ENCODE measurements around the gene ZCCHC24.

Gene ZCCHC24

DNA sequence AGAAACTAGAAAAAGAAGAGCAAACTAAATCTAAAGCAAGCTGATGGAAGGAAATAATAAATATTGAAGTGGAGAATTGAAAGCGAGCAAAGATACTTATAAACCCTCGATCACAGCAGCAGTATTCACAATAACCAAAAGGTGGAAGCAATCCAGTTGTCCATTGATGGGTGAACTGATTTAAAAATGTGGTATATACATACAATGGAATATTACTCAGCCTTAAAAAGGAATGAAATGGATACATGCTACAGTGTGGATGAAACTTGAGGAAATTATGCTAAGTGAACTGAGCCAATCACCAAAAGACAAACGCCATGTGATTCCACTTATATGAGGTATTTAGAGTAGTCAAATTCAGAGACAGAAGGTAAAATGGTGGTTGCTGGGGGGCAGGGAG, 17.5 kb downstream of the ZCCHC24 start:
- Histone ChIP-seq H3F3A (ENCODE audit: control insufficient read depth, insufficient read depth) (no peaks in the 10 kb centered on the region), H3K4me3 (ENCODE audit: low read length) (no peak overlapping the region), H3K9me2 (replicated peaks; ENCODE audit: control insufficient read depth, low read length) (no peaks in the 10 kb centered on the region), H3K27ac (ENCODE audit: low read depth, low read length) (no peak overlapping the region), H3K79me2 (ENCODE audit: control insufficient read depth, low read length) (no peaks in the 10 kb centered on the region), H3K4me2 (ENCODE audit: low read length) (no peak overlapping the region), H3K27me3 (ENCODE audit: control insufficient read depth, low read length) (no peaks in the 10 kb centered on the region; the same call in 1 of the 2 replicates), H4K20me1 (ENCODE audit: control insufficient read depth, insufficient read depth, low read depth, low read length) (no peaks in the 10 kb centered on the region), H3K4me1 (ENCODE audit: control insufficient read depth, low read length) (no peaks in the 10 kb centered on the region), H3K36me3 (ENCODE audit: control insufficient read depth, low read length) (no peaks in the 10 kb centered on the region), H3K9me3 (ENCODE audit: control insufficient read depth, insufficient read depth, low read length) (no peaks in the 10 kb centered on the region)
- TF ChIP-seq EZH2phosphoT487 (IDR thresholded peaks at IDR 0.05; ENCODE audit: borderline replicate concordance, low read length), result no peak
- TF ChIP-seq, protein P1, sequence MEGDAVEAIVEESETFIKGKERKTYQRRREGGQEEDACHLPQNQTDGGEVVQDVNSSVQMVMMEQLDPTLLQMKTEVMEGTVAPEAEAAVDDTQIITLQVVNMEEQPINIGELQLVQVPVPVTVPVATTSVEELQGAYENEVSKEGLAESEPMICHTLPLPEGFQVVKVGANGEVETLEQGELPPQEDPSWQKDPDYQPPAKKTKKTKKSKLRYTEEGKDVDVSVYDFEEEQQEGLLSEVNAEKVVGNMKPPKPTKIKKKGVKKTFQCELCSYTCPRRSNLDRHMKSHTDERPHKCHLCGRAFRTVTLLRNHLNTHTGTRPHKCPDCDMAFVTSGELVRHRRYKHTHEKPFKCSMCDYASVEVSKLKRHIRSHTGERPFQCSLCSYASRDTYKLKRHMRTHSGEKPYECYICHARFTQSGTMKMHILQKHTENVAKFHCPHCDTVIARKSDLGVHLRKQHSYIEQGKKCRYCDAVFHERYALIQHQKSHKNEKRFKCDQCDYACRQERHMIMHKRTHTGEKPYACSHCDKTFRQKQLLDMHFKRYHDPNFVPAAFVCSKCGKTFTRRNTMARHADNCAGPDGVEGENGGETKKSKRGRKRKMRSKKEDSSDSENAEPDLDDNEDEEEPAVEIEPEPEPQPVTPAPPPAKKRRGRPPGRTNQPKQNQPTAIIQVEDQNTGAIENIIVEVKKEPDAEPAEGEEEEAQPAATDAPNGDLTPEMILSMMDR (IDR thresholded peaks at IDR 0.05; ENCODE audit: low read depth, low read length, poor library complexity, severe bottlenecking), result no peak

DNA sequence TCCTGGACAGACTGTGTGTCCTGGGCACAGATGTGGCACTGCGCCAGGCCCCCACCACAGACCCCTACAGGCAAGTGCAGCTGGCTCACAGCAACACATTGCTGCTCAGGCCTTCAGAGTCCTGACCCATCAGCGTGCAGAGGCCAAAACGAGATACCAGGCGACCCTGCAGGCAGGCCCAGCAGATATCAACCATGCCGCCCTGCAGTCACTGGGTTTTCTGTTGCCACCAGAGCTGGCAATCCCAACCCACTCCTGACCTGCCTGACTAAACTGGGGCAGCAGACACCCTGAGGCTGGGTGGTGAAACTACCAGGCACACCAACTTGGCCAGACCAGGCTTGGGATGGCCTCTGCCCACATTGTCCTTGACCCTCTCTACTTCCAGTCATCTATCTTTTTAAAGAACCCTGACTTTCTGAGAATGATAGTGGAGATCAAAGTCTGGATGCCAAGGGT, 20.3 kb downstream of the ZCCHC24 start:
- H3F3A ChIP-seq (ENCODE audit: control insufficient read depth, insufficient read depth), result no peaks in the 10 kb centered on the region
- H3K36me3 ChIP-seq (ENCODE audit: control insufficient read depth, low read length), result no peaks in the 10 kb centered on the region
- H3K4me1 ChIP-seq (ENCODE audit: control insufficient read depth, low read length), result no peaks in the 10 kb centered on the region
- no peaks in the 10 kb centered on the region for H4K20me1 ChIP-seq (ENCODE audit: control insufficient read depth, insufficient read depth, low read depth, low read length)
- H3K4me3 ChIP-seq (ENCODE audit: low read length), result no peak overlapping the region
- no peaks in the 10 kb centered on the region for H3K9me3 ChIP-seq (ENCODE audit: control insufficient read depth, insufficient read depth, low read length)
- no peak overlapping the region for H3K4me2 ChIP-seq (ENCODE audit: low read length)
- H3K27ac ChIP-seq (ENCODE audit: low read depth, low read length), result no peak overlapping the region
- H3K27me3 ChIP-seq (ENCODE audit: control insufficient read depth, low read length), result no peaks in the 10 kb centered on the region; the same call in 1 of the 2 replicates
- TF ChIP-seq, protein P1 (IDR thresholded peaks at IDR 0.05; ENCODE audit: low read depth, low read length, poor library complexity, severe bottlenecking), result no peak
- no peak for TF ChIP-seq EZH2phosphoT487 (IDR thresholded peaks at IDR 0.05; ENCODE audit: borderline replicate concordance, low read length)
- no peaks in the 10 kb centered on the region for H3K79me2 ChIP-seq (ENCODE audit: control insufficient read depth, low read length)
- H3K9me2 ChIP-seq (replicated peaks; ENCODE audit: control insufficient read depth, low read length), result no peaks in the 10 kb centered on the region

DNA sequence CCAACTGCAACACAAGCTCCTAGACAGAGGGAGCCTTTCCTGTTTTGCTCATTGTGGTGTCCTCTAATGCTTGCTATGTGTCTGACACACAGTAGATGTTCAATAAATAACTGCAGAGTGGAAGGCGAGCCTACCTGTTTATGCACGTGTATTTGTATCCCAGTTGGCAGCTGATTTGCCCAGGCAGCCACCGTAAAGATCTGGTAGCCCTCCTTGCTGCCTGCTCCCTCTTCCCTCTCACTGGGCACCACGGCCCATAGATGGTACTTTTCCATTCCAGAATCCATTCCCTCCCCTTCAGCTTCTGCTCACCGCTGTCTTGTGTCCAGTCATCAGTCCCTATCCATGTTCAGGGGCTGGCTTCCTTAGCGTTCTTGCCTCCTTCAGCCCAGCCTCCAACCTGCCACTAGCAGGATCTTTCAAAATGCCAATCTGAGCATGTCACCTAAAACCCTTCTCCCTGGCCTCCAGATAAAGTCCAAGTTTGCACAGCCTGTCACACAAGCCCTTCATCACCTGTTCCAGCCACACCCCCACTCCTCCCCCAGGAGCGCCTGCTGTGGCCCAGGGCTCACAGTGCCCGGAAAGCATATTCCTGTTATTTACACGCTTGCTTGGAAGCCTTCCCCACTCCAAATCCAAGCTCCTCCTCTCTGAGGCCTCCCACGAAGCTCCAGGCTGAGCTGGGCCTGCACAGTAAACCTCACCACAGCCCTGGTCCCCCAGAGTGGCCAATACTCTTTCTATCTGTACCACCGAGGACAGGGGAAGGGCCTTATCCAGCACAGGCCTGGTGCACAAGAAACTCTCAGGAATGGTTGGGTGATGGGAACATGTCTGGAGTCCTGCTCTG, 21.0 kb downstream of the ZCCHC24 start:
- Histone ChIP-seq H3K4me3 (ENCODE audit: low read length) (no peak overlapping the region), H3K9me2 (replicated peaks; ENCODE audit: control insufficient read depth, low read length) (no peaks in the 10 kb centered on the region), H3K4me1 (ENCODE audit: control insufficient read depth, low read length) (no peaks in the 10 kb centered on the region), H3F3A (ENCODE audit: control insufficient read depth, insufficient read depth) (no peaks in the 10 kb centered on the region), H4K20me1 (ENCODE audit: control insufficient read depth, insufficient read depth, low read depth, low read length) (no peaks in the 10 kb centered on the region), H3K36me3 (ENCODE audit: control insufficient read depth, low read length) (no peaks in the 10 kb centered on the region), H3K27me3 (ENCODE audit: control insufficient read depth, low read length) (no peaks in the 10 kb centered on the region; the same call in 1 of the 2 replicates), H3K27ac (ENCODE audit: low read depth, low read length) (no peak overlapping the region), H3K9me3 (ENCODE audit: control insufficient read depth, insufficient read depth, low read length) (no peaks in the 10 kb centered on the region), H3K79me2 (ENCODE audit: control insufficient read depth, low read length) (no peaks in the 10 kb centered on the region), H3K4me2 (ENCODE audit: low read length) (no peak overlapping the region)
- TF ChIP-seq EZH2phosphoT487 (IDR thresholded peaks at IDR 0.05; ENCODE audit: borderline replicate concordance, low read length), result no peak
- TF ChIP-seq, protein P1 (IDR thresholded peaks at IDR 0.05; ENCODE audit: low read depth, low read length, poor library complexity, severe bottlenecking), result no peak

All from DOHH2 (cell line).